Activated CD4-positive, alpha-beta T cell treated with anti-CD3 and anti-CD28 coated beads for 36 hours (primary cell): ENCODE measurements around the gene SLC25A1. TPM values are rescaled to one million over a fixed set of nuclear protein-coding genes. Genes with fewer than 3 reads are reported as not detected.
A peak's percentile ranks its signal among the peaks of the same experiment; 100 is the strongest.

Source experiments
- ATAC-seq: fragments of 200-7000 bp; cut with Tn5 transposase; one replicate; pipeline ENCODE4 v1.10.0; 2021; ENCODE audit warnings: mild to moderate bottlenecking, moderate library complexity
- CTCF ChIA-PET: fragments of 350-600 bp; sonication (Branson Sonifier 250); formaldehyde crosslinking; loops from one replicate; lab custom pipeline; 2021; ENCODE audit warnings: antibody characterized with exemption; lab: Charles Lee
- POLR2A ChIA-PET: fragments of 350-600 bp; sonication (Branson Sonifier 250); formaldehyde crosslinking; loops from one replicate; lab custom pipeline; 2021; ENCODE audit warnings: antibody characterized with exemption, inconsistent platforms; lab: Charles Lee
- DNase-seq: peaks from one replicate; pipeline ENCODE4 v3.0.0-alpha.2; 2020
- H3K27ac Mint-ChIP-seq: one replicate; pipeline ENCODE4 v1.8.0; 2021; ENCODE audit warnings: mixed read lengths
- H3K27me3 Mint-ChIP-seq: one replicate; pipeline ENCODE4 v1.8.0; 2021; ENCODE audit warnings: mixed read lengths
- H3K36me3 Mint-ChIP-seq: one replicate; pipeline ENCODE4 v1.8.0; 2021; ENCODE audit warnings: low read depth, mixed read lengths
- H3K4me1 Mint-ChIP-seq: one replicate; pipeline ENCODE4 v1.8.0; 2021; ENCODE audit warnings: mixed read lengths
- H3K4me3 Mint-ChIP-seq: one replicate; pipeline ENCODE4 v1.8.0; 2021; ENCODE audit warnings: mild to moderate bottlenecking, moderate library complexity, mixed read lengths
- H3K9me3 Mint-ChIP-seq: one replicate; pipeline ENCODE4 v1.8.0; 2021; ENCODE audit warnings: low read depth, mixed read lengths
- intact Hi-C, 2 experiments: fragments of 100-400 bp; cut with DNase I in 1 of 2; cut with micrococcal nuclease in 1 of 2; formaldehyde crosslinking; loops; one replicate each; pipeline versions ENCODE4 v1.14.2 to v1.15.1; 2022 to 2024; cut with DNase I, micrococcal nuclease
- total RNA-seq, 2 experiments: library from RNA; stranded (reverse); gene quantifications; one replicate each; pipeline ENCODE4 v1.2.3, GENCODE V29; 2021

Gene SLC25A1
- total RNA-seq, 2 experiments from 2014 or later: 48.5 to 52.8 TPM

DNA sequence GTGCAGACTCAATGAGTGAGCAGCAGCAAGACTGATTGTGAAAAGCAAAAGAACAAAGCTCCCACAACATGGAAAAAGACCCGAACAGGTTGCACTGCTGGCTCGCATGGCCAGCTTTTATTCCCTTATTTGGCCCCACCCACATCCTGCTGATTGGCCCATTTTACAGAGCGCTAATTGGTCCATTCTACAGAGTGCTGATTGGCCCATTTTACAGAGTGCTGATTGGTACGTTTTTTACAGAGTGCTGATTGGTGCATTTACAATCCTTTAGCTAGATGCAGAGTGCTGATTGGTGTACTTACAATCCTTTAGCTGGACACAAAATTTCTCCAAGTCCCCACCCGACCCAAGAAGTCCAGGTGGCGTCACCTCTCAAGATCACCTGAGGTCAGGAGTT is 15.3 kb upstream of the SLC25A1 start:
- H3K4me3 Mint-ChIP-seq: no peak overlapping the region
- H3K4me1 Mint-ChIP-seq: peaks cover 5% of the 10 kb centered on the region
- POLR2A ChIA-PET: no interaction called here
- H3K27me3 Mint-ChIP-seq: no peaks in the 10 kb centered on the region
- DNase-seq (no peak), ATAC-seq (no peak)
- CTCF ChIA-PET: interaction anchor here (0.6 to 1.3 kb wide), 3 partner anchors 12 to 146 kb away, joined by 3 to 6 read pairs (median 3); no protein-coding TSS in a partner anchor
- no peaks in the 10 kb centered on the region for H3K36me3 Mint-ChIP-seq
- peaks cover 2% of the 10 kb centered on the region for H3K9me3 Mint-ChIP-seq
- intact Hi-C loops: no loop called here
- no peak overlapping the region for H3K27ac Mint-ChIP-seq

DNA sequence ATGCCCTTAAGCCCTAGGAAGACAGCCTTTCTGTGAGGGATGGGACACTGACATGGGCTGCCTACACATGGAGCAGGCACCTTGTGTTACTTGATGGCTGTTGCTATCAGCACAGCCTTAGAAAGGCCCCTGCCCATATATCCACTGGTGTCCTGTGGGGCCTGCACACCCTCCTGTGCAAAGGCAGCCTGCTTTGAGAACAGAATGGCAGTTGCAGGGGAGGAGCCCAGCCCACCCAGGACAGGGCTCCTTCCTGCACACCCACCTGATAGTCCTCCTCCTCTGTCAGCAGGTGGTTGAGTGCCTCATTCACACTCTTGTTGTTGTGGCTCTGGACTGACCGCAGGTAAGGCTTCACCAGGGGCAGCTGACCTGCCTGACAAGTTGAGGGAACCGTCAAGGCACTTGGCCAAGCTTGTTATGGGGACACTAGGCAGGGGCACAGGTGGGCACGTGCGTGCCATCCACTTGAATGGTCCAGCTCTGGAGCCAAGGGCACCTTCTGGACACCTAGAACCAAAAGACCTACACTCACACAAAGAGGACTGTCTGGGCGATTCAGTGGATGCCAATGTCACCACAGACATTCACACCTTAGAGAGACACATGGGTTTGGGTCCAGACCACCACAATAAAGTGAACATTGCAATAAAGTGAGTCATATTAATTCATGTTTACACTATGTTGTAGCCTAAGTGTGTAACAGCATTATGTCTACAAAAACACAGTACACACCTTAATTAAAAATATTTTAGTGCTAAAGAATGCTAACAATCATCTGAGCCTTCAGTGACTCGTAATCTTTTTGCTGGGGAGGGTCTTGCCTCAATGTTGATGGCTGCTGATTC is 9.4 kb upstream of the SLC25A1 start:
- CTCF ChIA-PET: no interaction called here
- H3K4me1 Mint-ChIP-seq: no peaks in the 10 kb centered on the region
- intact Hi-C loops: no loop called here
- no peaks in the 10 kb centered on the region for H3K36me3 Mint-ChIP-seq
- DNase-seq (no peak), ATAC-seq (no peak)
- POLR2A ChIA-PET: no interaction called here
- H3K27ac Mint-ChIP-seq: no peak overlapping the region
- no peaks in the 10 kb centered on the region for H3K9me3 Mint-ChIP-seq
- no peaks in the 10 kb centered on the region for H3K27me3 Mint-ChIP-seq
- no peak overlapping the region for H3K4me3 Mint-ChIP-seq

DNA sequence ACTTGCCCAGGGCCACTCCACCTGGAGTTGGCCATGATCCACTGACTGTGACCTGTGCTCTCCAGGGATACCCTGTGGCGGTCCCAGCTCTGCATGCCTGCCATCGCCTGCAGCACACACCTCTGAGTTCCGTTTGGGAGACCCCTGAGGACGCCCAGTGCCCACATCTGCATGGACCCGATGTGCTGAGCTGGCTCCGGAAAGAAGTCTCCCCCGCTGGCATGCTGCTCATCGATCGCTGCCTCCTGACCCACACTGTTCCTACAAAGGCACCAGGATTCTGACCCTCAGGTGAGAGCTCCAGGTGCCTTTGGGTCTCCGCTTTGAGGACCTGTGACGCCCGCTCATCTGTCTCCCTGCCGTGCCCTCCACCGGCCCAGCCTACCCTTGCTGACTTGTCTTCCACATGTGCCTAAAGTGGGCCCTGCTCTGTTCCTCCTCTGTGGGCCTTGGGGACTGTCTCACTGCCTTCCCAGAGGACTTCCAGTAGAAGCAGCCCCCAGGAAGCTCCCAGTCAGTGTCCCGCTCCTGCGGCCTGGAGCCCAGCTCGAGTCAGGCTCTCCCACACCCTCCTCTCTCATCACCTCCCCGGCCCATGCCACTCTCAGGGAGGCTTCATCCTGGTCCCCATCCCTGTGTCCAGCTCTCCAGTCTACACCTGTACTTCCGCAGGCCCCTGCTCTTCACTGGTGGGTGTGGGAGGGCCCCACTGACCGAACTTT is 5.9 kb upstream of the SLC25A1 start:
- intact Hi-C loops: no loop called here
- Mint-ChIP-seq H3K4me3 (no peak overlapping the region), H3K27ac (no peak overlapping the region), H3K4me1 (peaks cover 18% of the 10 kb centered on the region), H3K36me3 (no peaks in the 10 kb centered on the region), H3K9me3 (no peaks in the 10 kb centered on the region), H3K27me3 (no peaks in the 10 kb centered on the region)
- DNase-seq (no peak), ATAC-seq (no peak)
- ChIA-PET POLR2A (no interaction called here), CTCF (interaction anchor here (0.8 kb wide), 1 partner anchor 52 kb away, joined by 3 read pairs; no protein-coding TSS in a partner anchor)

DNA sequence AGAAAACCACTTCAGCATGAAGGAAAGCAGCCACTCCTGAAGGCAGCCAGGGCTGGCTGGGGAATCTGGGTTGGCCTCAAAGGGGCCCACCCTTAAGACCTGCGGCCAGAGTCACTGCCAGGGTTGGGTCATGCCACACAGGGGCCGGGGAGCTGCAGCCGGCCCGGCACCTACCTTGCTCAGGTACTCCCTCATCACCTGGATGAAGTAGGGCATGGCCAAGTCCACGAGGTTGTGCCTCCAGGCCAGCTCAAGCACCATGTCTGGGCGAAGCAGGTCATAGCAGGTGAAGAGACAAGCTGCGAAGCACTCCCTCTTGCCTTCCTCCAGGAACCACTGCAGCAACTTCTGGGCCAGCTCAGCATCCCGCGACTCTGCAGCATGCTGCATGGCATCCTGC is 4.7 kb upstream of the SLC25A1 start:
- ATAC-seq (no peak), DNase-seq (no peak)
- H3K9me3 Mint-ChIP-seq: no peaks in the 10 kb centered on the region
- ChIA-PET POLR2A (interaction anchor here (1.2 kb wide), 1 partner anchor 9 kb away, joined by 4 read pairs; no protein-coding TSS in a partner anchor), CTCF (interaction anchor here (0.7 to 1.0 kb wide), 3 partner anchors 9 to 93 kb away, joined by 3 to 6 read pairs (median 3); no protein-coding TSS in a partner anchor)
- intact Hi-C loops: no loop called here
- peaks cover 18% of the 10 kb centered on the region for H3K4me1 Mint-ChIP-seq
- no peaks in the 10 kb centered on the region for H3K27me3 Mint-ChIP-seq
- H3K36me3 Mint-ChIP-seq: no peaks in the 10 kb centered on the region
- no peak overlapping the region for H3K4me3 Mint-ChIP-seq
- no peak overlapping the region for H3K27ac Mint-ChIP-seq

DNA sequence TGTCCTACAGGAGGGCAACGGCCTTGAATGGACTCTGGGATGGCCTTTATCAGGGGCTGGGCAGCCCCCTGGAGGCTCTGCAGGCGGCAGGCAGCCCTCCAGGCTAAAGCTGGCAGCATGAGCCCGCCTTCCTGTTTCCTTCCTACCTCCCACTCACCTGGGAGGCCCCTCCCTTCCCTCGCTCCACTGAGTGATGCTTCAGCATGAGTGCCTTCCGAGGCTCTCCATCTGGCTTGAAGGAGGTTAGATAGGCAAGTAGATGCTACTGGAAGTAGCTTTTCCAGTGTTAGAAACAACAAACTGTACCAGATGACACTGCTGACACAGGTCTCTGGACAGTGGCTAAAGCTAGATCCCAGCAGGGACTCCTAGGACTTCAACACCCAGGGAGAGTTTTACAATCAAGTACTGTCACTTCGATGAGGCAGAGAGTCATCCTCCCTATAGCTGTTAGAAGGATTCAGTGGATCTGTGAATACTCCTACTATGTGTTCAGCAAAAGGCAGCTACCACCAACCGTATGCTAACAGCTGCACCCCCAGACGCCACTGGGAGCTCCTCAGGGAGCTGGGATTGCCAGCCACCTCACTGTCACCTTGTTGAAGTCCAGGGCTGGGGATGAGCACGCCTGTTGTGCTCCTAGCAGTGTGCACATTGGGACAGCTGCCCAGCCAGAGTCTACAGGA is 4.1 kb upstream of the SLC25A1 start:
- Mint-ChIP-seq H3K27me3 (no peaks in the 10 kb centered on the region), H3K36me3 (no peaks in the 10 kb centered on the region), H3K27ac (no peak overlapping the region), H3K4me1 (peaks cover 18% of the 10 kb centered on the region), H3K4me3 (no peak overlapping the region), H3K9me3 (no peaks in the 10 kb centered on the region)
- ChIA-PET POLR2A (interaction anchor here (0.6 to 1.2 kb wide), 2 partner anchors 9 to 130 kb away, joined by 3 to 4 read pairs; no protein-coding TSS in a partner anchor), CTCF (interaction anchor here (0.7 to 1.0 kb wide), 4 partner anchors 9 to 276 kb away, joined by 3 to 6 read pairs (median 4); no protein-coding TSS in a partner anchor)
- DNase-seq: no peak
- ATAC-seq: no peak
- intact Hi-C loops: no loop called here

DNA sequence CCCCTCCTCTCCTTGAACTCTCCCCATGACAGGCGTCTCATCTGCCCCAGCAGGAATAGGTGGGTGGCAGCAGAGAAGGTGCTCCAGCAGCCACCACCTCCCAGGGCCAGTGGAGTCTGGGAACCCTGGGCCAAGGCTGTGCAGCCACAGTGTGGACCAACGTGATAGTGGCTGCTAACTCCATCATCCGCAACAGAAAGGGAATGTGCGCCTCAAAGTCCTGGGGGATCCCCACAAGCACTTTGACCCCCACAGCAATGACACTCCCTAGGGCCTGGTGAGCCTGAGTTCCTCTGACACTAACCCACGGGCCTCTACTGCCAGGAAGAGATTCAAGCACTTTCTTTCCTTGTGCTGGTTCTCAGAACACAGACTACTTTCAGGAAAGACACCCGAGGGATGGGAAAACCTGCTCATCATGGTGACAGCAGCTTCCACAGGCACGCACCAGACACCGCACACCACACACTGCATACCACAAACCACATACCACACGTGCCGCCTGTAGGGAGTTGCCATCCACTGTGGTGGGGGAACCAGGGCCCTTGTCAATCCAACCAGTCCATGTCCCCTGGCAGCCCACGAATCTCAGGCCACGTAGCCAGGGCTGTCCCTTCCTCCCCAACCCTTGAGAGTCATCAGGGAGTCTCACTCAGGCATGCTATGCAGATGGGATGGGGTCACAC is 3.4 kb upstream of the SLC25A1 start:
- H3K4me3 Mint-ChIP-seq: no peak overlapping the region
- intact Hi-C loops: no loop called here
- peak overlapping the region; percentile 42 for H3K27ac Mint-ChIP-seq
- DNase-seq (peak; percentile 65), ATAC-seq (no peak)
- no peaks in the 10 kb centered on the region for H3K36me3 Mint-ChIP-seq
- no peaks in the 10 kb centered on the region for H3K27me3 Mint-ChIP-seq
- no peaks in the 10 kb centered on the region for H3K9me3 Mint-ChIP-seq
- H3K4me1 Mint-ChIP-seq: peaks cover 20% of the 10 kb centered on the region
- CTCF ChIA-PET: interaction anchor here (0.7 to 3.2 kb wide), 4 partner anchors 8 to 275 kb away, joined by 3 to 18 read pairs (median 5); partner anchors contain the start of gene ESS2
- POLR2A ChIA-PET: interaction anchor here (0.6 to 1.2 kb wide), 2 partner anchors 8 to 130 kb away, joined by 3 to 4 read pairs; no protein-coding TSS in a partner anchor

DNA sequence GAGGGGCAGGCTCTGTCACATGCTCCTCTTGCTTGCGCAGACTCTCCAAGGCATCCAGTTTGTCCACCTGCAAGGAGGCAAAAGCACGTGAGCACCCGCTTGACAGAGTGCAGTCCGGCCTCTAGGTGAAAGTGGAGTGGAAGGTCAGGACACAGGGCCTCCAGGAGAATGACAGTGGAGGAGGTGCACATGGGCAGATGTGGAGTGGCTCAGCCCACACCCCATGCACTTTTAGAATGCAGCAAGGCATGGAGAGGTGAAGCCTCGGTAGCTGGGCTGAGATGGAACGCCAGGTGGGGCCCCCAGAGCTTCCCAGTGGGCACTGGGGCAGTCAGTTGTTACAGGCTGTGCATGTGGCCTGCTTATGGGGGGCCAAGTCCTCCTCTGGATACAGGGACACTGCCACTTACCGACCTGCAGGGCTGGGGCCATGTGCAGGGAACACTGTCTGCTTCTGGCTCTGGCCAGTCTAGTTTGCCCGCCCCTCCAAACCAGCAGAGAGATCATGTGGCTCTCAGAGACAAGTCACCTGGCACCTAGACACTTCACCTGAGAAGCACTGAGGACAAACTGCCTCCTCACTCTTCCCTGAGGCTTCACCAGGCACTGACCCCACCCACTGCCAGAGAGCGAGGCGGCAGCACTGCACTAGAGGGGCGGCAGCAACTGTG is 2.3 kb upstream of the SLC25A1 start:
- no peaks in the 10 kb centered on the region for H3K9me3 Mint-ChIP-seq
- DNase-seq (no peak), ATAC-seq (no peak)
- ChIA-PET CTCF (interaction anchor here (0.7 to 3.2 kb wide), 3 partner anchors 36 to 116 kb away, joined by 3 to 18 read pairs (median 6); partner anchors contain the start of gene ESS2), POLR2A (no interaction called here)
- intact Hi-C loops: no loop called here
- H3K27me3 Mint-ChIP-seq: no peaks in the 10 kb centered on the region
- no peaks in the 10 kb centered on the region for H3K36me3 Mint-ChIP-seq
- H3K4me1 Mint-ChIP-seq: peaks cover 23% of the 10 kb centered on the region
- H3K4me3 Mint-ChIP-seq: no peak overlapping the region
- H3K27ac Mint-ChIP-seq: peak overlapping the region; percentile 60

DNA sequence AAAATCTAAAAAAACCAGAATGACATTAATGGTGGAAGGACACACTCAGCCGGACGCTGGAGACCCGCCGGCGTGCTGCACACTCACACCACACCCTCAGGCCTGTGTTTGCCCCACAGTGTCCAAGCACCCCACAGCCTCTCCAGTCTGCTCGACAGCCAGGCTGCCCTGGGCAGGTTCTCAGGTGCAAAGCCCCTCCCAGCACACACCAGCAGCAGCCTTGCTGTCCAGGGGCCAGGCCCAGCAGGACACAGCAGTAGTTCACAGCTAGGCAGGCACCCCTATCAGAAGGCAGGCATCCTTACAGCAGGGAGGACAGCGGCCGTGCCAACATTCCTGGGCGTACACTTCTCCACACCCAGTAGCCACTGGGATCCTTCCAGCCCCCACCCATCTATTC is 1.7 kb upstream of the SLC25A1 start:
- Mint-ChIP-seq H3K4me1 (peaks cover 23% of the 10 kb centered on the region), H3K27me3 (no peaks in the 10 kb centered on the region), H3K36me3 (no peaks in the 10 kb centered on the region), H3K9me3 (no peaks in the 10 kb centered on the region), H3K27ac (no peak overlapping the region), H3K4me3 (no peak overlapping the region)
- intact Hi-C loops: no loop called here
- CTCF ChIA-PET: interaction anchor here (1.9 to 3.2 kb wide), 2 partner anchors 35 to 108 kb away, joined by 6 to 18 read pairs; partner anchors contain the start of gene ESS2
- no peak for DNase-seq
- POLR2A ChIA-PET: no interaction called here
- no peak for ATAC-seq

DNA sequence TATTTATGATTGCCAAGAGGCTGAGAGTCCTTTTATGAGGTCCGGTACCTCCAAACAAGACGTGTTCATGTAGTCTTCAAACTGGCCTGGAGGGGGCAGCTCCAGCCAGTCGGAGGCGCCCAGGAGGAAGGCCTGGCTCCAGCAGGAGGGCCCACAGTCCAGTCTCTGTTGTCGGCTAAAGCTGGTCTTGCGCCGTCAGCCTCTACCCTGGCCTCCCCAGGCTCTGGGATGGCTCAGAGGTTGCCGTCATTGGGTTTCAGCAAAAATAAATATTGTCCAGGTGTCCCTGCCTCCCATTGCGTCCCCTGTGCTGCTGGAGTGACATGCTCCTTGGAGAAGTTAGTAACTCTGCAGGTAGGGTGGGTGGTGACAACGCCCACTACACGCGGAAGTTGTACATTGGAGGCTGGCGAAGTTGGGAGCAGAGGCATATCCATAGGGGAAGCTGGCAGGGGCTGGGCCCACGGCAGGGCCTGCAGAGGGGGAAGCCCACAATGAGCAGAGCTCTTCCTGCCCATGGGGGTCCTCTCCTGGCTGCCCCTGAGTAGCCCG is 1.0 kb upstream of the SLC25A1 start:
- ATAC-seq (peak; percentile 53), DNase-seq (peak; percentile 74)
- intact Hi-C loops: loop anchor here (1.0 to 5.0 kb wide), 10 partner anchors 35 to 763 kb away; partner anchors contain the start of genes C22orf39 (in 1 of the 2), CDC45 (in 1 of the 2), CLTCL1 (in 1 of the 2) and COMT (in 1 of the 2)
- H3K4me3 Mint-ChIP-seq: peak overlapping the region; percentile 75
- CTCF ChIA-PET: interaction anchor here (0.7 to 3.2 kb wide), 8 partner anchors 10 to 452 kb away, joined by 3 to 18 read pairs (median 4); partner anchors contain the start of genes DGCR2 and ESS2
- POLR2A ChIA-PET: no interaction called here
- H3K4me1 Mint-ChIP-seq: peaks cover 24% of the 10 kb centered on the region
- no peaks in the 10 kb centered on the region for H3K9me3 Mint-ChIP-seq
- H3K27ac Mint-ChIP-seq: peak overlapping the region; percentile 19
- H3K27me3 Mint-ChIP-seq: no peaks in the 10 kb centered on the region
- no peaks in the 10 kb centered on the region for H3K36me3 Mint-ChIP-seq
